ENCODE results near the gene APOL1. TPM values are rescaled to one million over a fixed set of nuclear protein-coding genes. Genes with fewer than 3 reads are reported as not detected.

APOL1 gene
- total and polyA plus RNA-seq, 2 of the 13 experiments (the other 11 are each of a cell fraction or from before 2014, with no cell fraction given): 20.3 to 75.0 TPM

GRCh38 chr22:36303115-36303467, 50.2 kb downstream of the APOL1 start:
- FAIRE-seq (no peak), ATAC-seq (no peak), DNase-seq (ENCODE audit: low spot score) (no peak)
- Histone ChIP-seq H3K27ac (ENCODE audit: extremely low read length, insufficient read depth, low read length) (no peak overlapping the region), H3K9me3 (ENCODE audit: low read length) (no peaks in the 10 kb centered on the region), H3K4me3 (replicated peaks in 1 of 3; ENCODE audit: insufficient read depth in 1 of 3, low read depth in 2 of 3, low read length in 3 of 3) (no peak overlapping the region), H3K4me1 (ENCODE audit: insufficient read depth, low read length) (peaks cover 6% of the 10 kb centered on the region), H3K36me3 (replicated peaks in 1 of 2; ENCODE audit: control insufficient read depth in 1 of 2, insufficient read depth in 2 of 2, low read length in 2 of 2) (peaks cover 57 to 87% of the 10 kb centered on the region in 2 experiments), H4K20me1 (ENCODE audit: insufficient read depth, low read length) (no peaks in the 10 kb centered on the region), H3K9ac (ENCODE audit: insufficient read depth, low read depth, low read length) (no peak overlapping the region), H3K4me2 (ENCODE audit: low read depth, low read length) (no peak overlapping the region), H3K79me2 (ENCODE audit: insufficient read depth, low read length) (no peaks in the 10 kb centered on the region), H3K27me3 (ENCODE audit: control insufficient read depth in 1 of 2, insufficient read depth in 2 of 2, low read length in 2 of 2) (no peaks in the 10 kb centered on the region), H2AFZ (ENCODE audit: low read length) (no peak overlapping the region)
- intact Hi-C loops (cut with micrococcal nuclease; ENCODE audit: unreplicated experiment): no loop called here
- TF ChIP-seq SMARCC2 (IDR thresholded peaks at IDR 0.05) (no peak), ZNF292 (CRISPR knock-in tag; IDR thresholded peaks at IDR 0.05; ENCODE audit: borderline replicate concordance, low read depth) (no peak), GLMP (CRISPR knock-in tag; IDR thresholded peaks at IDR 0.05; ENCODE audit: borderline replicate concordance) (no peak), ZNF703 (CRISPR knock-in tag; IDR thresholded peaks at IDR 0.05; ENCODE audit: borderline replicate concordance) (no peak), GABPA (IDR thresholded peaks at IDR 0.05; ENCODE audit: low read depth, low read length) (no peak), GABPA (CRISPR knock-in tag; IDR thresholded peaks at IDR 0.05; ENCODE audit: low read depth) (no peak)
- POLR2A ChIA-PET: no interaction called here
- no TSS peak for BruUV-seq (replicated peaks)
- WGBS (ENCODE audit: low lambda C conversion rate): no CpG with 5 or more reads among the region's 9 CpGs
- in situ Hi-C loops (cut with HindIII; ENCODE audit: extremely low pct_ligation_motif_present, low pct_unique_long_range_greater_than_20kb): loop anchor here (5.0 kb wide), 1 partner anchor 164 kb away; no protein-coding TSS in a partner anchor
- CTCF ChIA-PET (ENCODE audit: low intra/inter-chr PET ratio, low total read pairs): no interaction called here

- H3K79me2 ChIP-seq (ENCODE audit: insufficient read depth, low read length): no peaks in the 10 kb centered on the region
- H3K36me3 ChIP-seq (replicated peaks in 1 of 2; ENCODE audit: control insufficient read depth in 1 of 2, insufficient read depth in 2 of 2, low read length in 2 of 2): peaks cover 56 to 85% of the 10 kb centered on the region in 2 experiments
- H3K9me3 ChIP-seq (ENCODE audit: low read length): no peaks in the 10 kb centered on the region
- intact Hi-C loops (cut with micrococcal nuclease; ENCODE audit: unreplicated experiment) (no loop called here), in situ Hi-C loops (cut with HindIII; ENCODE audit: extremely low pct_ligation_motif_present, low pct_unique_long_range_greater_than_20kb) (loop anchor here (5.0 kb wide), 1 partner anchor 163 kb away; no protein-coding TSS in a partner anchor)
- DNase-seq (ENCODE audit: low spot score): no peak
- H3K4me3 ChIP-seq (replicated peaks in 1 of 3; ENCODE audit: insufficient read depth in 1 of 3, low read depth in 2 of 3, low read length in 3 of 3): no peak overlapping the region
- no peak for FAIRE-seq
- no peak overlapping the region for H3K9ac ChIP-seq (ENCODE audit: insufficient read depth, low read depth, low read length)
- no peak overlapping the region for H3K27ac ChIP-seq (ENCODE audit: extremely low read length, insufficient read depth, low read length)
- 96% methylated on average over 9 of the region's 13 CpGs for WGBS (ENCODE audit: low lambda C conversion rate)
- H2AFZ ChIP-seq (ENCODE audit: low read length): no peak overlapping the region
- H4K20me1 ChIP-seq (ENCODE audit: insufficient read depth, low read length): no peaks in the 10 kb centered on the region
- no TSS peak for BruUV-seq (replicated peaks)
- no peaks in the 10 kb centered on the region for H3K27me3 ChIP-seq (ENCODE audit: control insufficient read depth in 1 of 2, insufficient read depth in 2 of 2, low read length in 2 of 2)
- ChIA-PET POLR2A (interaction anchor here (0.6 kb wide), 1 partner anchor 178 kb away, joined by 3 read pairs; the partner anchor contains the start of gene TXN2), CTCF (ENCODE audit: low intra/inter-chr PET ratio, low total read pairs) (no interaction called here)
- TF ChIP-seq SRSF1 (optimal IDR thresholded peaks at IDR 0.05; ENCODE audit: low read depth, low read length): peak; percentile 36
- TF ChIP-seq ZBTB38 (CRISPR knock-in tag; IDR thresholded peaks at IDR 0.05): peak; percentile 24; the same call in 1 of the 2 replicates
- TF ChIP-seq CBX5 (CRISPR knock-in tag; IDR thresholded peaks at IDR 0.05; ENCODE audit: borderline replicate concordance): no peak
- H3K4me1 ChIP-seq (ENCODE audit: insufficient read depth, low read length): peaks cover 14% of the 10 kb centered on the region
- ATAC-seq: no peak
- no peak overlapping the region for H3K4me2 ChIP-seq (ENCODE audit: low read depth, low read length)
These were observed 50.9 kb downstream of the APOL1 start for GRCh38 chr22:36303874-36304273.
